HEK293 (cell line): ENCODE results near the gene CHFR.
"Not testable (repeated sequence)": the region's sequence is repeated elsewhere in the genome, so short reads cannot be mapped to it uniquely, and the experiment has no call there.

Experiments
- CTCF ChIA-PET: fragments of 350-600 bp; formaldehyde crosslinking; extraction: SDS; loops from one replicate; lab custom pipeline; 2021; ENCODE audit warnings: antibody characterized with exemption; lab: Yijun Ruan, JAX
- POLR2A ChIA-PET: fragments of 300-600 bp; formaldehyde crosslinking; extraction: SDS; loops from one replicate; lab custom pipeline; 2020; ENCODE audit warnings: antibody characterized with exemption, inconsistent platforms; lab: Yijun Ruan, JAX
- H3K27ac ChIP-seq: fragments of 200-500 bp; sonication (Bioruptor generic); 2 replicates; pipeline ENCODE4 v1.5.1; 2014; ENCODE audit warnings: low read depth, low read length, control low read depth, inconsistent platforms; ENCODE audit errors: extremely low read depth
- H3K36me3 ChIP-seq, 2 experiments: fragments of 200-500 bp in 1 of 2; sonication (Bioruptor generic) in 1 of 2; 1 replicate in 1 of 2; 2 replicates in 1 of 2; pipeline ENCODE4 v1.5.1; 2014 to 2017; ENCODE audit warnings: inconsistent platforms in 2 of 2, low read length in 2 of 2; ENCODE audit not compliant: control insufficient read depth in 2 of 2, insufficient read depth in 1 of 2
- H3K4me1 ChIP-seq: fragments of 200-500 bp; sonication (Bioruptor generic); 2 replicates; pipeline ENCODE4 v1.5.1; 2014; ENCODE audit warnings: mild to moderate bottlenecking, low read length, inconsistent platforms; ENCODE audit not compliant: control insufficient read depth, insufficient read depth
- H3K4me3 ChIP-seq: 2 replicates; pipeline ENCODE4 v1.5.1; 2011; ENCODE audit warnings: low read depth, mild to moderate bottlenecking, control low read depth, low read length, moderate library complexity
- H3K9me3 ChIP-seq: fragments of 200-500 bp; sonication (Bioruptor generic); 2 replicates; pipeline ENCODE4 v1.5.1; 2014; ENCODE audit warnings: low read depth, low read length, inconsistent platforms; ENCODE audit not compliant: control insufficient read depth, insufficient read depth
- EGR2 ChIP-seq: fragments of 450-650 bp; formaldehyde crosslinking; IDR thresholded peaks from 2 replicates; pipeline ENCODE4 v1.5.1; 2016; ENCODE audit warnings: low read depth, missing biosample characterization, missing genetic modification characterization
- MEIS1 ChIP-seq: sonication (generic); formaldehyde crosslinking; IDR thresholded peaks from 2 replicates; pipeline ENCODE4 v1.8.1; 2022; ENCODE audit warnings: missing genetic modification reagents, mild to moderate bottlenecking, borderline replicate concordance
- REPIN1 ChIP-seq: fragments of 450-650 bp; formaldehyde crosslinking; IDR thresholded peaks from 2 replicates; pipeline ENCODE4 v1.5.1; 2017; ENCODE audit warnings: missing biosample characterization, missing genetic modification characterization, low read depth
- REST ChIP-seq: fragments of 450-650 bp; formaldehyde crosslinking; IDR thresholded peaks from 2 replicates; pipeline ENCODE4 v1.5.1; 2016; ENCODE audit warnings: missing biosample characterization, missing genetic modification characterization
- ZBTB21 ChIP-seq: fragments of 450-650 bp; formaldehyde crosslinking; IDR thresholded peaks from 2 replicates; pipeline ENCODE4 v1.5.1; 2017; ENCODE audit warnings: missing biosample characterization, missing genetic modification characterization
- ZBTB49 ChIP-seq: fragments of 450-650 bp; formaldehyde crosslinking; IDR thresholded peaks from 2 replicates; pipeline ENCODE4 v1.5.1; 2016; ENCODE audit warnings: missing biosample characterization, missing genetic modification characterization, low read depth
- ZNF16 ChIP-seq: fragments of 450-650 bp; formaldehyde crosslinking; IDR thresholded peaks from 2 replicates; pipeline ENCODE4 v1.5.1; 2016; ENCODE audit warnings: low read depth, missing biosample characterization, missing genetic modification characterization
- ZNF174 ChIP-seq: fragments of 450-650 bp; formaldehyde crosslinking; IDR thresholded peaks from 2 replicates; pipeline ENCODE4 v1.5.0; 2017; ENCODE audit warnings: missing biosample characterization, mild to moderate bottlenecking, missing genetic modification characterization
- ZNF248 ChIP-seq: fragments of 450-650 bp; formaldehyde crosslinking; IDR thresholded peaks from 2 replicates; pipeline ENCODE4 v1.5.1; 2017; ENCODE audit warnings: missing biosample characterization, missing genetic modification characterization
- ZNF366 ChIP-seq: fragments of 450-650 bp; formaldehyde crosslinking; conservative IDR thresholded peaks from 2 replicates; pipeline ENCODE4 v1.5.1; 2016; ENCODE audit warnings: missing biosample characterization, missing genetic modification characterization
- ZNF404 ChIP-seq: fragments of 450-650 bp; formaldehyde crosslinking; IDR thresholded peaks from 2 replicates; pipeline ENCODE4 v1.5.1; 2017; ENCODE audit warnings: missing biosample characterization, missing genetic modification characterization
- ZNF514 ChIP-seq: fragments of 450-650 bp; formaldehyde crosslinking; IDR thresholded peaks from 2 replicates; pipeline ENCODE4 v1.5.1; 2016; ENCODE audit warnings: missing biosample characterization, missing genetic modification characterization
- ZNF521 ChIP-seq: fragments of 450-650 bp; formaldehyde crosslinking; IDR thresholded peaks from 2 replicates; pipeline ENCODE4 v1.5.1; 2017; ENCODE audit warnings: missing biosample characterization, mild to moderate bottlenecking, missing genetic modification characterization
- ZNF548 ChIP-seq: fragments of 450-650 bp; formaldehyde crosslinking; IDR thresholded peaks from 2 replicates; pipeline ENCODE4 v1.5.1; 2016; ENCODE audit warnings: missing biosample characterization, missing genetic modification characterization
- ZNF561 ChIP-seq: fragments of 450-650 bp; IDR thresholded peaks from 2 replicates; pipeline ENCODE4 v1.5.1; 2018; ENCODE audit warnings: missing biosample characterization, missing genetic modification characterization, borderline replicate concordance
- ZNF600 ChIP-seq: fragments of 450-650 bp; formaldehyde crosslinking; IDR thresholded peaks from 2 replicates; pipeline ENCODE4 v1.5.1; 2016; ENCODE audit warnings: missing biosample characterization, missing genetic modification characterization
- ZNF624 ChIP-seq: fragments of 450-650 bp; formaldehyde crosslinking; IDR thresholded peaks from 2 replicates; pipeline ENCODE4 v1.5.1; 2017; ENCODE audit warnings: missing biosample characterization, missing genetic modification characterization
- ZNF768 ChIP-seq: fragments of 450-650 bp; formaldehyde crosslinking; IDR thresholded peaks from 2 replicates; pipeline ENCODE4 v1.5.1; 2018; ENCODE audit warnings: missing biosample characterization, mild to moderate bottlenecking, missing genetic modification characterization
- TF ChIP-seq, protein P1 (sequence below): fragments of 450-650 bp; formaldehyde crosslinking; IDR thresholded peaks from 2 replicates; pipeline ENCODE4 v1.5.1; 2017; ENCODE audit warnings: missing biosample characterization, missing genetic modification characterization
- TF ChIP-seq, protein P2 (sequence below): fragments of 450-650 bp; formaldehyde crosslinking; IDR thresholded peaks from 2 replicates; pipeline ENCODE4 v1.5.1; 2016; ENCODE audit warnings: missing biosample characterization, missing genetic modification characterization

CHFR gene

GRCh38 chr12:132856581-132856980 is 30.8 kb downstream of the CHFR start:
- no peaks in the 10 kb centered on the region for H3K9me3 ChIP-seq
- no peaks in the 10 kb centered on the region for H3K4me1 ChIP-seq
- no peak for TF ChIP-seq ZNF624 (tag by site-specific recombination)
- no peak for TF ChIP-seq ZNF366 (tag by site-specific recombination)
- no peak for TF ChIP-seq ZNF404 (tag by site-specific recombination)
- no peak for TF ChIP-seq REST (tag by site-specific recombination)
- TF ChIP-seq, protein P1, sequence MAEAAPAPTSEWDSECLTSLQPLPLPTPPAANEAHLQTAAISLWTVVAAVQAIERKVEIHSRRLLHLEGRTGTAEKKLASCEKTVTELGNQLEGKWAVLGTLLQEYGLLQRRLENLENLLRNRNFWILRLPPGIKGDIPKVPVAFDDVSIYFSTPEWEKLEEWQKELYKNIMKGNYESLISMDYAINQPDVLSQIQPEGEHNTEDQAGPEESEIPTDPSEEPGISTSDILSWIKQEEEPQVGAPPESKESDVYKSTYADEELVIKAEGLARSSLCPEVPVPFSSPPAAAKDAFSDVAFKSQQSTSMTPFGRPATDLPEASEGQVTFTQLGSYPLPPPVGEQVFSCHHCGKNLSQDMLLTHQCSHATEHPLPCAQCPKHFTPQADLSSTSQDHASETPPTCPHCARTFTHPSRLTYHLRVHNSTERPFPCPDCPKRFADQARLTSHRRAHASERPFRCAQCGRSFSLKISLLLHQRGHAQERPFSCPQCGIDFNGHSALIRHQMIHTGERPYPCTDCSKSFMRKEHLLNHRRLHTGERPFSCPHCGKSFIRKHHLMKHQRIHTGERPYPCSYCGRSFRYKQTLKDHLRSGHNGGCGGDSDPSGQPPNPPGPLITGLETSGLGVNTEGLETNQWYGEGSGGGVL, result no peak
- no peak for TF ChIP-seq ZBTB21 (tag by site-specific recombination)
- no peak for TF ChIP-seq ZNF600 (tag by site-specific recombination)
- TF ChIP-seq EGR2 (tag by site-specific recombination), result no peak
- TF ChIP-seq, protein P2, sequence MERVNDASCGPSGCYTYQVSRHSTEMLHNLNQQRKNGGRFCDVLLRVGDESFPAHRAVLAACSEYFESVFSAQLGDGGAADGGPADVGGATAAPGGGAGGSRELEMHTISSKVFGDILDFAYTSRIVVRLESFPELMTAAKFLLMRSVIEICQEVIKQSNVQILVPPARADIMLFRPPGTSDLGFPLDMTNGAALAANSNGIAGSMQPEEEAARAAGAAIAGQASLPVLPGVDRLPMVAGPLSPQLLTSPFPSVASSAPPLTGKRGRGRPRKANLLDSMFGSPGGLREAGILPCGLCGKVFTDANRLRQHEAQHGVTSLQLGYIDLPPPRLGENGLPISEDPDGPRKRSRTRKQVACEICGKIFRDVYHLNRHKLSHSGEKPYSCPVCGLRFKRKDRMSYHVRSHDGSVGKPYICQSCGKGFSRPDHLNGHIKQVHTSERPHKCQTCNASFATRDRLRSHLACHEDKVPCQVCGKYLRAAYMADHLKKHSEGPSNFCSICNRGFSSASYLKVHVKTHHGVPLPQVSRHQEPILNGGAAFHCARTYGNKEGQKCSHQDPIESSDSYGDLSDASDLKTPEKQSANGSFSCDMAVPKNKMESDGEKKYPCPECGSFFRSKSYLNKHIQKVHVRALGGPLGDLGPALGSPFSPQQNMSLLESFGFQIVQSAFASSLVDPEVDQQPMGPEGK, result no peak
- no peak for TF ChIP-seq ZNF768 (tag by site-specific recombination)
- TF ChIP-seq ZNF16 (tag by site-specific recombination), result no peak
- TF ChIP-seq ZNF174 (tag by site-specific recombination), result no peak
- no peak for TF ChIP-seq ZBTB49 (tag by site-specific recombination)
- no peak for TF ChIP-seq ZNF248 (tag by site-specific recombination)
- TF ChIP-seq ZNF514 (tag by site-specific recombination), result no peak
- no peak for TF ChIP-seq MEIS1 (CRISPR knock-in tag)
- TF ChIP-seq ZNF561 (tag by site-specific recombination), result no peak
- TF ChIP-seq REPIN1 (tag by site-specific recombination), result no peak
- TF ChIP-seq ZNF548 (tag by site-specific recombination), result no peak
- no peak for TF ChIP-seq ZNF521 (tag by site-specific recombination)
- H3K27ac ChIP-seq, result no peak overlapping the region
- H3K36me3 ChIP-seq, result peaks cover 18 to 89% of the 10 kb centered on the region in 2 experiments; a peak in 2 of 3 replicates
- no peak overlapping the region for H3K4me3 ChIP-seq
- CTCF ChIA-PET, result no interaction called here
- POLR2A ChIA-PET, result no interaction called here

DNA sequence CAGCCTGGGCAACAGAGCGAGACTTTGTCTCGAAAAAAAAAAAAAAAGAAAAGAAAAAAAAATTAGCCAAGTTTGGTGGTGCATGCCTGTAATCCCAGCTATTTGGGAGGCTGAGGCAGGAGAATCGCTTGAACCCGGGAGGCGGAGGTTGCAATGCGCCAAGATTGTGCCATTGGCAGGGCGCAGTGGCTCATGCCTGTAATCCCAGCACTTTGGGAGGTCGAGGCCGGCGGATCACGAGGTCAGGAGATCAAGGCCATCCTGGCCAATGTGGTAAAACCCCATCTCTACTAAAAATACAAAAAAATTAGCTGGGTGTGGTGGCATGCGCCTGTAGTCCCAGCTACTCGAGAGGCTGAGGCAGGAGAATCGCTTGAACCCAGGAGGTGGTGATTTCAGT is 32.2 kb downstream of the CHFR start:
- CTCF ChIA-PET, H3K9me3 ChIP-seq, H3K27ac ChIP-seq, H3K4me1 ChIP-seq, POLR2A ChIA-PET, H3K4me3 ChIP-seq: not testable (repeated sequence)
- H3K36me3 ChIP-seq, result peaks cover 22 to 88% of the 10 kb centered on the region in 2 experiments; a peak in 2 of 3 replicates
